ENCODE measurements around the gene LDLRAD4. TPM values are rescaled to one million over a fixed set of nuclear protein-coding genes. Genes with fewer than 3 reads are reported as not detected.

The LDLRAD4 gene
- total RNA-seq, 1 experiment from 2014 or later = 0.68 TPM

DNA sequence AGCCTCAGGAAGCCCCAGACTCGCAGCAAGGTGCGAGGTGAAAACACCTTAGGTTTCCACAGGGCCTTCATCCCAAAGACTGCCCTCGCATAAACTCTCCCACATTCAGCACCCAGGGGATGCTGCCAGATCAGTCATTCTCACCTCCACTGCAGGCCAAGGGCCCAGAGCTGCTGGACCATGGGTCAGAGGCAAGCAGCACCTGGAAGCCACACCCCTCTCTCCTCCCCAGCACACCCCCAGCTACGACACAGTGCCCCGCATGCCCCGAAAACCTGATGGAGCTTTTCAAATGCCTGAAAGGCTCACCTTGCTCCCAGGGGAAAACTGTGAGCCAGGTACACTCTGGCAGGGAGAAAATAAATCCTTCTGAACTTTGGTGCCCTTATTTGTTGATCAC, 31.9 kb upstream of the LDLRAD4 start:
- H3K36me3 ChIP-seq = no peaks in the 10 kb centered on the region
- no peak for DNase-seq (ENCODE audit: low read depth in 1 of 2, low spot score in 2 of 2)
- peaks cover 10% of the 10 kb centered on the region for H3K27me3 ChIP-seq (replicated peaks)
- no peak overlapping the region for H3K27ac ChIP-seq
- H3K9me3 ChIP-seq (replicated peaks) = no peaks in the 10 kb centered on the region
- no peaks in the 10 kb centered on the region for H3K4me1 ChIP-seq (replicated peaks)
- H3K4me3 ChIP-seq = no peak overlapping the region

DNA sequence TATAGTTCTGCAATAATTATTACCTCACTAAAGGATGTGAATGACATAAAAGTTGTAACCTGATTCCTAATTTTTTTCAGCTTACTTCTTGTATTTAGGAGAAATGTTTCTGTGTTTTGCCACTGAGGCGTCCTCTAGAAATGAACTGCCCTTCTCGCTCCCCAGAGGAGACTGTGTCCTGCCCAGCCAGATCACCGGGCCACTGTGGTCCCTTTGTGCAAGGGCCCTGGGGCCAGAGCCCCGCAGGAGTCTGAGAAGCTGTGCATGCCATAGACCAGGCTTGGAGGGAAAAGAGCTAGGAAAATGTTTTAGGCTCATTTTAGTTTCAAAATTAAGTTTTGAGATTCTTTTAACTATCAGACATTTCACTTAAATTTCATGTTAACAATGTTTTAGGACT, 31.1 kb upstream of the LDLRAD4 start:
- no peak overlapping the region for H3K4me3 ChIP-seq
- no peaks in the 10 kb centered on the region for H3K9me3 ChIP-seq (replicated peaks)
- H3K27ac ChIP-seq = no peak overlapping the region
- H3K36me3 ChIP-seq = no peaks in the 10 kb centered on the region
- H3K27me3 ChIP-seq (replicated peaks) = peaks cover 10% of the 10 kb centered on the region
- H3K4me1 ChIP-seq (replicated peaks) = no peaks in the 10 kb centered on the region
- no peak for DNase-seq (ENCODE audit: low read depth in 1 of 2, low spot score in 2 of 2)

DNA sequence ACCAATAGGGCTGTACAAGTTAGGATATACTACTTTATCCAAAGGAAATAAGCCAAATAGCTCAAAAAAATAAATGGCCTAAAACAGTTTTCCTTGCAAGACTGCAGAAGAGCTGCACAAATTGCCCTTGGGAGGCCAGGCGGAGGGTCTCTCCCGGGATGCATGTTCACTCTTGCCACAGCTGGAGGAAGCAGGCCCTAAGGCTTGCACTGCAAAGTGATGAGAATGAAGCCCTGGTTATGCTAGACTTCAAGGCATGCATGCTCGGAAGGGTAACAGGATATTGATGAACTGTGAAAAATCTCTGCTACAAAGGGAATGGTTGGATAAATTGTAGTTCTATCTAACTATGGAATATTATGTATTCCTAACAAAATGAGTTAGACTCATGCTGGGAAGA, 27.5 kb upstream of the LDLRAD4 start:
- Histone ChIP-seq H3K9me3 (replicated peaks) (no peaks in the 10 kb centered on the region), H3K36me3 (no peaks in the 10 kb centered on the region), H3K27me3 (replicated peaks) (peaks cover 10% of the 10 kb centered on the region), H3K4me1 (replicated peaks) (no peaks in the 10 kb centered on the region), H3K4me3 (no peak overlapping the region), H3K27ac (no peak overlapping the region)
- no peak for DNase-seq (ENCODE audit: low read depth in 1 of 2, low spot score in 2 of 2)

DNA sequence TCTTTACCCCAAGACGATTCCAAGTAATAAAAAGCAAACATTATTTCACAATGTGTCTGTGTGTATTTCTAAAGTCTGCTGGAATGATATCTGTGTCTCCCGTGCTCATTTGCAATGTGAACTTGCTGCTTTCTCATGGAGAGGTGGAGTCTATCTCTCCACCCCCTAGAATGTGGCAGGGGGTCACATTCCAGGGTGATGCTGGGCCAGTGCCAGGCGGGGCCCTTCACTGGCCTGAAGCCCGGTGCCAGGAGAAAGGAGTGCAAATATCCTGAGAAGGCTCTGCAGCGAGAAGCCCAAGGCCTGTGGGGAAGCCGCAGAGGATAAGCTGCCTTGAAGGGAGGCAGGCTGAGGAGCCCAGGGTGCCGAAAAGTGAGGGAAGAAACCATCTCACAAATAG, 26.8 kb upstream of the LDLRAD4 start:
- Histone ChIP-seq H3K27me3 (replicated peaks) (peaks cover 10% of the 10 kb centered on the region), H3K4me1 (replicated peaks) (no peaks in the 10 kb centered on the region), H3K27ac (no peak overlapping the region), H3K4me3 (no peak overlapping the region), H3K36me3 (no peaks in the 10 kb centered on the region), H3K9me3 (replicated peaks) (no peaks in the 10 kb centered on the region)
- DNase-seq (ENCODE audit: low read depth in 1 of 2, low spot score in 2 of 2) = no peak

DNA sequence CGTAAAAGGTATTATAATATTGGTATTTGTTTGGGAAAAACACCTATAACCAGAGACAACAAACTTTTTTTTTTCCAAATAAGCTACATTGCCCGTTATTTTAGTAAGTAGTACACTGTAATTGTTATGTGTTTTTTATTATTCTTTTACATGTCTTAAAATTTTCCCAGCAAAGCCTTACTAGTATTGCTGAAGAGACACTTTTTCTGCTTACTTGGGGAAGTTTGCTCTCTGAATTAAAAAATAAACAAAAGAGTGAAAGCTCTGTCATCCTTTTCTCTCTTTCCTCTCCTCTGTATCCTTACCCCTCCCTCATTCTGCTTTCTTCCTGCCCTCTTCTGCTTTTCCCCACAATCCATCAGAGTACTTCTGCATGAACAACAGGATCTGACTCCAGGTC, 25.6 kb upstream of the LDLRAD4 start:
- Histone ChIP-seq H3K27me3 (replicated peaks) (peaks cover 10% of the 10 kb centered on the region), H3K4me1 (replicated peaks) (no peaks in the 10 kb centered on the region), H3K9me3 (replicated peaks) (no peaks in the 10 kb centered on the region), H3K4me3 (no peak overlapping the region), H3K27ac (no peak overlapping the region), H3K36me3 (no peaks in the 10 kb centered on the region)
- no peak for DNase-seq (ENCODE audit: low read depth in 1 of 2, low spot score in 2 of 2)

DNA sequence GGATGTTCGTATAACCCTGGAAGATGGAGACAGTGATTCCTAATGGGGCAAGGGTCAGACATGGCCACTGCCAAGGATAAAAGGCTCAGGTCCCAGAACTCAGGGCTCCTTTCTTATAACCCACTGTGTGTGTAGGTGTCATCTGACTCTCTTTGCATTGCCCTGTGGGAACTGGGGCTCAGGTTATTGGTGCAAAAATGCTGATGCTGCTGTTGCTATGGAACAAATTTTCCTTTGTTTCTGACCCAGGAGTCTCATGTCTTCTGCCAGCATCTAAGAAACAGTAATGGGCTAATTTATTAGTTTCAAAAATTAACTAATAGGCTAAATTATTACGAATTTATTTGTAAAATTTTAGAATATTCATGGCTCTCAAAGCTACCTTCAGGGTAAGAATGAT, 24.3 kb upstream of the LDLRAD4 start:
- Histone ChIP-seq H3K9me3 (replicated peaks) (no peaks in the 10 kb centered on the region), H3K4me1 (replicated peaks) (no peaks in the 10 kb centered on the region), H3K27ac (no peak overlapping the region), H3K36me3 (no peaks in the 10 kb centered on the region), H3K4me3 (no peak overlapping the region), H3K27me3 (replicated peaks) (peaks cover under 1% of the 10 kb centered on the region)
- no peak for DNase-seq (ENCODE audit: low read depth in 1 of 2, low spot score in 2 of 2)

DNA sequence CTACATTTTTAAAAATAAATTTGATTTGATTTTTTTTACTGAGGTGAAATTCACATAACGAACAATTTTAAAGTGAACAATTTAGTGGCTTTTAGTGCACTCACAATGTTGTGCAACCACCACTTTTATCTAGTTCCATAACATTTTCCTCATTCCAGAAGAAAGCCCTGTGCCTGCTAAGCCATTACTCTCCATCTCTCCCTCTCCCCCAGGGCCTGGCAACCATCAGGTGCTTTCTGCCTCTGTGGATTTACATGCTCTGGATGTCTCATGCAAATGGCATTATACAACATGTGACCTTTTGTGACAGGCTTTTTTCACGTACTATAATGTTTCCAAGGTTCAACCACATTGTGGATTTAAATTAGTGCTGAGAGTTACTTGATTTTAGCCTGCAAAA, 19.9 kb upstream of the LDLRAD4 start:
- no peaks in the 10 kb centered on the region for H3K36me3 ChIP-seq
- no peaks in the 10 kb centered on the region for H3K27me3 ChIP-seq (replicated peaks)
- H3K4me3 ChIP-seq = no peak overlapping the region
- no peaks in the 10 kb centered on the region for H3K9me3 ChIP-seq (replicated peaks)
- no peak for DNase-seq (ENCODE audit: low read depth in 1 of 2, low spot score in 2 of 2)
- no peak overlapping the region for H3K27ac ChIP-seq
- H3K4me1 ChIP-seq (replicated peaks) = no peaks in the 10 kb centered on the region

DNA sequence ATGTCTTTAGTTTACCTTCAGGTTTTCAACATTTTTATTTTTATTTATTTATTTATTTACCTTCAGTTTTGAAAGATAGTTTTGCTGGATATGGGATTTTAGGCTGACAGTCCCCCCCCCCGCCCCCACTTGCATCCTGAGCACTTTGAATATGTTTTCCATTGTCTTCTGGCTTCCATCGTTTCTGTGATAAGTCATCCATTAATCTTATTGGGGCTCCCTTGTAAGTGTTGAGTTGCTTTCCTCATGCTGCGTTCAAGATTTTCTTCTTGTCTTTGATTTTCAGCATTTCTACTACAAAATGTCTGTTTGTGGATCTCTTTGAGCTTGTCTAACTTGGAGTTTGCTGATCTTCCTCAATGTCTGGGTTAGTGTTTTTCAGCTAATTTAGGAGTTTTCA, 19.4 kb upstream of the LDLRAD4 start:
- H3K27me3 ChIP-seq (replicated peaks) = no peaks in the 10 kb centered on the region
- DNase-seq (ENCODE audit: low read depth in 1 of 2, low spot score in 2 of 2) = no peak
- H3K27ac ChIP-seq = no peak overlapping the region
- no peaks in the 10 kb centered on the region for H3K9me3 ChIP-seq (replicated peaks)
- H3K4me3 ChIP-seq = no peak overlapping the region
- no peaks in the 10 kb centered on the region for H3K36me3 ChIP-seq
- H3K4me1 ChIP-seq (replicated peaks) = no peaks in the 10 kb centered on the region

DNA sequence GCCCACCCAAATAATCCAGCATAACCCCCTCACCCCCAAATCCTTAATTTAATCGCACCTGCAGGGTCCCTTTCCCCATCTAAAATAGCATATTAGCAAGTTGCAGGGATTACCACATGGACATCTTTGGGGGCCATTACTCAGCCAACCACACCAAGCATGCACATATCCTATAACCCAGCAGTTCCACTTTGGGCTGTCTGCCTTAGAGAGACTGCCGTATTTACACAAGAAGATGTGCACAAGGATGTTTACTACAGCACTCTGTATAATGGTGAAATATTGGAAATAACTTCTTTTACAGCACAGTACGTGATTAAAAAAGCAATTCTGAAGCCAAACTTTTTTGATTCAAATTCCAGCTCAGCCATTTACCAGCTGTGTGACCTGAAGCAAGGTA, 17.3 kb upstream of the LDLRAD4 start:
- no peaks in the 10 kb centered on the region; the same call in 1 of the 2 replicates for H3K27me3 ChIP-seq (replicated peaks)
- H3K27ac ChIP-seq = no peak overlapping the region
- no peaks in the 10 kb centered on the region for H3K4me1 ChIP-seq (replicated peaks)
- no peaks in the 10 kb centered on the region for H3K9me3 ChIP-seq (replicated peaks)
- H3K36me3 ChIP-seq = no peaks in the 10 kb centered on the region
- no peak overlapping the region for H3K4me3 ChIP-seq
- no peak for DNase-seq (ENCODE audit: low read depth in 1 of 2, low spot score in 2 of 2)

DNA sequence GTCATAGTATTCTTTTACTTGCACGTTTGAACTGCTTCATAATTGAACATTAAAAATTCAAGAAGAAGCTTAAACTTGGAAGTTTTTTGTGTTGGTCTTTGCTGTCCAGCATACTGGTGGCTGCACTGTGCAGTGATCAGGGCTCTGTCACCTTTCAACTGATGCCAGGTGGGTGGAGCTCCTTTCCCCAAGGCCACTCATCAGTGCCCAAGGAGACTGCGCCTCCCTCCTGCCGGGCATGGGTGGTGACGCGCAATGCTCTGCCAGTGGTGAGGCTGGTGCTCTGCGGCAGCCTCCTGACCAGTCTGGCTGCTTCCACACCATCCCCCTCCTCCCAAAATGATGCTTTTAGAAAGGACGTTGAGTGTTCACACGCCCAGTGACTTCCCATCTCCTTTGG, 16.0 kb upstream of the LDLRAD4 start:
- DNase-seq (ENCODE audit: low read depth in 1 of 2, low spot score in 2 of 2) = no peak

DNA sequence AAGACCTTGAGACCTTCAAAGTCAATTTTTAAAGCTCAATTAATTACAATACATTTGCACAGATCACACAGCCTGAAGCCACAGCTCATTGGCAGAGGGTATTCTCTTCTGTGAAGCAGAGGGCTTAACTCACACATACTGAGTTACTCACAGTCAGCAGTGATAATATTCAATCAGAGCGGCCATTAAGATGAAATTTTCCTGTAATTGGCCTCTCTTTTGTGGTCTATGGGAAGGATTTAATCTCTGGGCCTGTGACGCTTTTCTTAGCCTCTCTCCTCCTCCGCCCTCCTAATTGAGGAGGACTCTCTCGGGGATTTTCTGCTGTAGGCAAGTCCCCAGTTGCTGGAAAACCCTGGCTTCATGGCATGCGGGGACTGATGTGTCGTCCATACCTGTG, 12.3 kb upstream of the LDLRAD4 start:
- Histone ChIP-seq H3K9me3 (replicated peaks) (no peaks in the 10 kb centered on the region), H3K27ac (no peak overlapping the region), H3K4me3 (no peak overlapping the region), H3K27me3 (replicated peaks) (no peaks in the 10 kb centered on the region; the same call in 1 of the 2 replicates), H3K36me3 (no peaks in the 10 kb centered on the region), H3K4me1 (replicated peaks) (no peaks in the 10 kb centered on the region)
- DNase-seq (ENCODE audit: low read depth in 1 of 2, low spot score in 2 of 2) = no peak

More for the DNA sequence above, 16.0 kb upstream of the LDLRAD4 start:
- Histone ChIP-seq H3K27ac (no peak overlapping the region), H3K9me3 (replicated peaks) (no peaks in the 10 kb centered on the region), H3K36me3 (no peaks in the 10 kb centered on the region), H3K4me1 (replicated peaks) (no peaks in the 10 kb centered on the region), H3K4me3 (no peak overlapping the region), H3K27me3 (replicated peaks) (no peaks in the 10 kb centered on the region; the same call in 1 of the 2 replicates)

DNA sequence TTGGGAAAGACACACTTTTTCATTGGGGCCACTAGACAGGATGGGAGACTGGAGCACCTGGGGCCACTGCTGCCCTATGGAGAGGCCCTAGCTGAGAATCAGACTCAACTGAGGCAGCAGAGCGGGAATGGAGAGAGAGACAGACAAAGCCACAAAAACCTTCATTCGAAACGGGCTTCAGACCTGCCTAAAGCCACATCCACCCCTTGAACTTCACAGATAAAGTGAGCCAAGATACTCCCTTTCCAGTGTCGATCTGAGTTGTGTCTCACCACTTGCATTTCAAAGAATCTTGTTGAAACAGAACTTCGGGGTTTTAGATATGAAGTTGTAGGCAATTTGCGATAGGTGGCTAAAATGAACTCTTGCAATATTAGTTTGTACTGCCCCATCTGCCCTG, 11.3 kb upstream of the LDLRAD4 start:
- peaks cover 2% of the 10 kb centered on the region; the same call in 1 of the 2 replicates for H3K27me3 ChIP-seq (replicated peaks)
- no peaks in the 10 kb centered on the region for H3K36me3 ChIP-seq
- no peak overlapping the region for H3K4me3 ChIP-seq
- DNase-seq (ENCODE audit: low read depth in 1 of 2, low spot score in 2 of 2) = no peak
- no peak overlapping the region for H3K27ac ChIP-seq
- H3K4me1 ChIP-seq (replicated peaks) = no peaks in the 10 kb centered on the region
- H3K9me3 ChIP-seq (replicated peaks) = no peaks in the 10 kb centered on the region

DNA sequence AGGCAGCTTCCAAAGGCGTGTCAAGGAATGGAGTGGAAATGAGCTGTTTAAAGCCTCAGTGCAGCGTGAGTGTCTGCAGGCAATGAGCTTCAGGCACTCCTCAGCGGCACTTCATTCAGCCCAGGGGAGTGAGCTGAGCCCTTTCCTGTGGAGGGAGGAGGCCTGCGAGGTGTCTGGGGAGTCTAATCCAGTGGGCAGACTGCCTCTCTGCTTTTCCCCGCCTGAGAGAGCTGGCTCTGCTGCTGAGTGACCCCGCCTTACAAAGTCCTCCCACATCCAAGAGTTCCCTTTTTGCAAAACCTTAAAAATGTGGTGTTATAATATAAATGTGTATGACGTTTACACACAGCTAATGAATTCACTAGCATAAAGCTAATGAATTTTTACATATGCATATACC, 7.0 kb upstream of the LDLRAD4 start:
- Histone ChIP-seq H3K9me3 (replicated peaks) (no peaks in the 10 kb centered on the region), H3K4me3 (no peak overlapping the region), H3K27me3 (replicated peaks) (peaks cover 33% of the 10 kb centered on the region)

DNA sequence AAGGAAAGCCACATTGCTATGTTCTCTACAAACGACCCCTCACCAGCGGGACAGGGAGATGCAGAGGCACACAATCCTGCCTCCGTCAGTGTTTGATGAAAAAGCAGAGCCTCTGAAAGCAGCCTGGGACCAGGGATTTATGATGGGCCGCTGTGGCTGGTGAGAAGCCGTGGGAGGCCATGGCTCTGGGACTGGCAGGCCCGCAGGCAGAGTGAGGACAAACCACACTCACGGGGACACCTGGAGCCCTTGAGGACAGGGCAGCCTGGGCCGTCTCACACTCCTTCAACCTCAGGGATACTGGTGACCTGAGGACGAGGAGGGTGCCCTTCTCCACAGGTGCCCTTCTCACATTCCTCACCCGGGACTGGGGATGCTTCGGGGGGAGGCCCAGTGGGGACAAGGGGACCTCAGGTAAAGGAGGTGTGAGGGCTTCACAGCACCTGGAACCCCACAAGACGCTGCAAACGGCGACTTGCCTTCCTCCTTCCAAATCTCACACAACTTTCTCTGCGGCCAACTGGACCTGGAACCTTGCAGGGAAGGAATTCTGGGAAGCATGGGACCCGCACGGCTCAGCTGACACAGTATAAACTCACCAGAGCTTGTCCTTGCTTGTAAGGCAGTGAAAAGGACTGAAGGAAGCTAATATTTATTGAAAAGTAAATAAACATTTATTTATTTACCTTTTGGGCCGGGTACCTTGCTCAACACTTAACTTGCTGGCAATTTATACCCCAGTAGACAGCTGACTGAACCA, 5.3 kb upstream of the LDLRAD4 start:
- peaks cover 42% of the 10 kb centered on the region for H3K27me3 ChIP-seq (replicated peaks)
- no peaks in the 10 kb centered on the region for H3K36me3 ChIP-seq
- no peak overlapping the region for H3K4me3 ChIP-seq
- peaks cover 9% of the 10 kb centered on the region for H3K4me1 ChIP-seq (replicated peaks)
- no peaks in the 10 kb centered on the region for H3K9me3 ChIP-seq (replicated peaks)
- H3K27ac ChIP-seq = no peak overlapping the region
- no peak for DNase-seq (ENCODE audit: low read depth in 1 of 2, low spot score in 2 of 2)

More for the DNA sequence above, 7.0 kb upstream of the LDLRAD4 start:
- Histone ChIP-seq H3K4me1 (replicated peaks) (no peaks in the 10 kb centered on the region), H3K36me3 (no peaks in the 10 kb centered on the region), H3K27ac (no peak overlapping the region)
- DNase-seq (ENCODE audit: low read depth in 1 of 2, low spot score in 2 of 2) = no peak

DNA sequence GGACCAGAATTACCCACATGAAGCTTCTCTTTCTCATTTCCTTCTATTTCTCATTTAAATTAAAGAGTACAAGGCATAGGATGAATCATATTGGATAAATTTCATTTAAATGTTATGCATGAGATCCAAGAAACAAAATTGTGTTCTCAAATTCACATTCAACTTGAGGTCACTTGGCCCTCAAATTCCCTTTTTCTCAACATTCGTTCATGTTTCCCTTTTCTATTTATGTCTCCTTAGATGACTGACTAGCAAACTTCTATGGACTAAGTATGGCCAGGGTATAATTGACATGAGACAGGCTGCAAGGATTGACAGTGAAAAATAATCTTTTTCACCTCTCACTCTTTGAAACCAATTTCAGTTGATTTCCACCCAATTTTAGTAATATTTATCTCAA, 4.0 kb upstream of the LDLRAD4 start:
- no peak overlapping the region for H3K4me3 ChIP-seq
- no peaks in the 10 kb centered on the region for H3K36me3 ChIP-seq
- H3K27ac ChIP-seq = no peak overlapping the region
- peaks cover 56% of the 10 kb centered on the region for H3K27me3 ChIP-seq (replicated peaks)
- peaks cover 14% of the 10 kb centered on the region for H3K4me1 ChIP-seq (replicated peaks)
- no peaks in the 10 kb centered on the region for H3K9me3 ChIP-seq (replicated peaks)
- DNase-seq (ENCODE audit: low read depth in 1 of 2, low spot score in 2 of 2) = no peak
